Thyroid gland (tissue), 4 donors: ENCODE measurements around the gene SPOP.

Experiments used
- POLR2A ChIP-seq, 2 donors: fragments of 450-650 bp; IDR thresholded peaks; one replicate each; pipeline ENCODE4 v1.6.1; 2017; ENCODE audit warnings: antibody characterized with exemption in 2 of 2, mild to moderate bottlenecking in 2 of 2, moderate library complexity in 1 of 2
- TF ChIP-seq, protein P1 (sequence below), 6 experiments: fragments of 200-600 bp in 3 of 6; fragments of 450-650 bp in 3 of 6; sonication (generic) in 3 of 6; IDR thresholded peaks; one replicate each; pipeline ENCODE4 v1.5.1; 2016 to 2019; ENCODE audit warnings: antibody characterized with exemption in 6 of 6, mild to moderate bottlenecking in 2 of 6, inconsistent platforms in 1 of 6, moderate library complexity in 1 of 6

DNA sequence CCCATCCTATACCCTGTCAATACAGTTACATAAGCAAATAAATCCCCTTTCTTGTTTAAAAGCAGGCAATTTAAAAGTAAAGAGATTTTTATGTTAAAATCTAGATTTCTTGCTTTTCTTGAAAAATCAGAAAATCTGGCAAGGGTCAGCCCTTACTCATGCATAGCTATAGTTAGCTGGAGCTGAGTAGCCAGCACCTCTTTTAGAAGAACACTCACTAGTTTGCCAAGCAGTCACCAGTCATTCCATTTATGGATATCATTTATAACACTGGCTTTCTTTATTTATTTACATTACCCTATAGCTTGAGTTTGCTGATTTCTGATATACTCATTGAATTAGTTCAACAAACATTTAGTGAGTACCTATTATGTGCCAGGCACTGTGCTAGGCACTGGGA, 56.5 kb downstream of the SPOP start:
- TF ChIP-seq, protein P1, sequence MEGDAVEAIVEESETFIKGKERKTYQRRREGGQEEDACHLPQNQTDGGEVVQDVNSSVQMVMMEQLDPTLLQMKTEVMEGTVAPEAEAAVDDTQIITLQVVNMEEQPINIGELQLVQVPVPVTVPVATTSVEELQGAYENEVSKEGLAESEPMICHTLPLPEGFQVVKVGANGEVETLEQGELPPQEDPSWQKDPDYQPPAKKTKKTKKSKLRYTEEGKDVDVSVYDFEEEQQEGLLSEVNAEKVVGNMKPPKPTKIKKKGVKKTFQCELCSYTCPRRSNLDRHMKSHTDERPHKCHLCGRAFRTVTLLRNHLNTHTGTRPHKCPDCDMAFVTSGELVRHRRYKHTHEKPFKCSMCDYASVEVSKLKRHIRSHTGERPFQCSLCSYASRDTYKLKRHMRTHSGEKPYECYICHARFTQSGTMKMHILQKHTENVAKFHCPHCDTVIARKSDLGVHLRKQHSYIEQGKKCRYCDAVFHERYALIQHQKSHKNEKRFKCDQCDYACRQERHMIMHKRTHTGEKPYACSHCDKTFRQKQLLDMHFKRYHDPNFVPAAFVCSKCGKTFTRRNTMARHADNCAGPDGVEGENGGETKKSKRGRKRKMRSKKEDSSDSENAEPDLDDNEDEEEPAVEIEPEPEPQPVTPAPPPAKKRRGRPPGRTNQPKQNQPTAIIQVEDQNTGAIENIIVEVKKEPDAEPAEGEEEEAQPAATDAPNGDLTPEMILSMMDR (IDR thresholded peaks at IDR 0.05): no peak
- TF ChIP-seq POLR2A (IDR thresholded peaks at IDR 0.05): no peak
